DOHH2 (cell line): ENCODE measurements around the gene TMEM147.

Experiments
- H3F3A ChIP-seq: fragments of 200-600 bp; sonication (generic), shearing (Covaris generic); 2 replicates; pipeline ENCODE4 v1.6.0; 2016; ENCODE audit warnings: antibody characterized with exemption, mild to moderate bottlenecking; ENCODE audit not compliant: control insufficient read depth, insufficient read depth
- H3K27ac ChIP-seq: fragments of 200-600 bp; sonication (generic); 2 replicates; pipeline ENCODE4 v1.5.1; 2014; ENCODE audit warnings: low read depth, mild to moderate bottlenecking, low read length, moderate library complexity
- H3K27me3 ChIP-seq: fragments of 200-600 bp; sonication (generic); 2 replicates; pipeline ENCODE4 v1.6.1; 2014; ENCODE audit warnings: mild to moderate bottlenecking, low read length, mixed read lengths; ENCODE audit not compliant: control insufficient read depth
- H3K36me3 ChIP-seq: fragments of 200-600 bp; sonication (generic); 2 replicates; pipeline ENCODE4 v1.6.1; 2014; ENCODE audit warnings: mild to moderate bottlenecking, low read length, moderate library complexity, mixed read lengths; ENCODE audit not compliant: control insufficient read depth
- H3K4me1 ChIP-seq: fragments of 200-600 bp; sonication (generic); 2 replicates; pipeline ENCODE4 v1.6.1; 2014; ENCODE audit warnings: mild to moderate bottlenecking, low read length, mixed read lengths; ENCODE audit not compliant: control insufficient read depth
- H3K4me2 ChIP-seq: fragments of 200-600 bp; sonication (generic); 2 replicates; pipeline ENCODE4 v1.6.0; 2014; ENCODE audit warnings: mild to moderate bottlenecking, low read length, moderate library complexity
- H3K4me3 ChIP-seq: fragments of 200-600 bp; sonication (generic); 2 replicates; pipeline ENCODE4 v1.5.1; 2014; ENCODE audit warnings: mild to moderate bottlenecking, low read length, mixed read lengths
- H3K79me2 ChIP-seq: fragments of 200-600 bp; sonication (generic); 2 replicates; pipeline ENCODE4 v1.6.1; 2014; ENCODE audit warnings: mild to moderate bottlenecking, low read length, mixed read lengths; ENCODE audit not compliant: control insufficient read depth
- H3K9me2 ChIP-seq: fragments of 200-600 bp; sonication (generic); replicated peaks from 2 replicates; pipeline ENCODE4 v1.6.1; 2014; ENCODE audit warnings: mild to moderate bottlenecking, low read length, mixed read lengths; ENCODE audit not compliant: control insufficient read depth
- H3K9me3 ChIP-seq: fragments of 200-600 bp; sonication (generic); 2 replicates; pipeline ENCODE4 v1.6.1; 2014; ENCODE audit warnings: antibody characterized with exemption, low read length, mixed read lengths; ENCODE audit not compliant: control insufficient read depth, insufficient read depth
- H4K20me1 ChIP-seq: fragments of 200-600 bp; sonication (generic); 2 replicates; pipeline ENCODE4 v1.6.0; 2014; ENCODE audit warnings: low read depth, mild to moderate bottlenecking, antibody characterized with exemption, low read length, moderate library complexity; ENCODE audit not compliant: control insufficient read depth, insufficient read depth
- EZH2phosphoT487 ChIP-seq: fragments of 200-600 bp; sonication (generic); IDR thresholded peaks from 2 replicates; pipeline ENCODE4 v1.6.1; 2017; ENCODE audit warnings: borderline replicate concordance, mild to moderate bottlenecking, antibody characterized with exemption, low read length, moderate library complexity, mixed read lengths
- TF ChIP-seq, protein P1 (sequence below): fragments of 200-600 bp; sonication (generic); IDR thresholded peaks from one replicate; pipeline ENCODE4 v1.5.1; 2014; ENCODE audit warnings: antibody characterized with exemption, mild to moderate bottlenecking, low read depth, low read length; ENCODE audit not compliant: poor library complexity, severe bottlenecking

Gene TMEM147

DNA sequence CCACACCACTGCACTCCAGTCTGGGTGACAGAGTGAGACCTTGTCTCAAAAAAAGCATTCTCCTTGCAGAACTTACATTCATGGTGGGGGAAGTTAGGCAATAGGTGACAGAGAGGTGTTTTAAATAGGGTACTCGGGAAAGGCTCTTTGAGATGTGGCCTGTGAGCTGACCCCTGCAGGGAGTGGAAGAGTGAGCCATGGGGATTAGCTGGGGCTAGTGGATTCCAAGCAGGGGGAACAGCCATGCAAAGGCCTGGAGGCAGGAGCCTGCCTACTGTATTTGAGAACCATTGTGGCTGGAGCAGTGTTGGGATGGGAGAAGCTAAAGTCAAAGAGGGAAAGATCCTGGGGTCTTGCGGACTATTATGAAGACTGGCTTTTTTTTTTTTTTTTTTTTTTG is 28.1 kb upstream of the TMEM147 start:
- H3K27me3 ChIP-seq = peaks cover 11% of the 10 kb centered on the region; the same call in 1 of the 2 replicates
- no peaks in the 10 kb centered on the region for H4K20me1 ChIP-seq
- no peak overlapping the region for H3K4me3 ChIP-seq
- no peaks in the 10 kb centered on the region for H3K9me3 ChIP-seq
- no peak overlapping the region for H3K4me2 ChIP-seq
- H3F3A ChIP-seq = no peaks in the 10 kb centered on the region
- no peaks in the 10 kb centered on the region for H3K79me2 ChIP-seq
- H3K36me3 ChIP-seq = no peaks in the 10 kb centered on the region
- TF ChIP-seq, protein P1, sequence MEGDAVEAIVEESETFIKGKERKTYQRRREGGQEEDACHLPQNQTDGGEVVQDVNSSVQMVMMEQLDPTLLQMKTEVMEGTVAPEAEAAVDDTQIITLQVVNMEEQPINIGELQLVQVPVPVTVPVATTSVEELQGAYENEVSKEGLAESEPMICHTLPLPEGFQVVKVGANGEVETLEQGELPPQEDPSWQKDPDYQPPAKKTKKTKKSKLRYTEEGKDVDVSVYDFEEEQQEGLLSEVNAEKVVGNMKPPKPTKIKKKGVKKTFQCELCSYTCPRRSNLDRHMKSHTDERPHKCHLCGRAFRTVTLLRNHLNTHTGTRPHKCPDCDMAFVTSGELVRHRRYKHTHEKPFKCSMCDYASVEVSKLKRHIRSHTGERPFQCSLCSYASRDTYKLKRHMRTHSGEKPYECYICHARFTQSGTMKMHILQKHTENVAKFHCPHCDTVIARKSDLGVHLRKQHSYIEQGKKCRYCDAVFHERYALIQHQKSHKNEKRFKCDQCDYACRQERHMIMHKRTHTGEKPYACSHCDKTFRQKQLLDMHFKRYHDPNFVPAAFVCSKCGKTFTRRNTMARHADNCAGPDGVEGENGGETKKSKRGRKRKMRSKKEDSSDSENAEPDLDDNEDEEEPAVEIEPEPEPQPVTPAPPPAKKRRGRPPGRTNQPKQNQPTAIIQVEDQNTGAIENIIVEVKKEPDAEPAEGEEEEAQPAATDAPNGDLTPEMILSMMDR = no peak
- TF ChIP-seq EZH2phosphoT487 = no peak
- H3K4me1 ChIP-seq = no peaks in the 10 kb centered on the region
- H3K9me2 ChIP-seq = no peaks in the 10 kb centered on the region
- no peak overlapping the region for H3K27ac ChIP-seq

DNA sequence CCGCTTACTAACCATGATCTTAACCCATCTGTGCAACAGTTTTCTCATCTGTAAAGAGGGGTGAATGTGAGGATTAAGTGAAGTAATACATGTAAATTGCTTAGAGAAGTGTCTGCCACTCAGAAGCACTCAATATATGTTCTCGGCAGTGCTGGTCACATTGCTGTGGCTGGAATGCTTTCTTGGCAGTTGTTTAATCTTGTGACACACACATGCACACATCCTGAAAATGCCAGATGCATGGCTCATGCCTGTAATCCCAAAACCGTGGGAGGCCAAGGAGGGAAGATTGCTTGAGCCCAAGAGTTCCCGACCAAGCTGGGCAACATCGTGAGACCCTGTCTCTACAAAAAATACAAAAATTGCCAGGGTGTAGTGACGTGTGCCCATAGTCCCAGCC is 27.1 kb upstream of the TMEM147 start:
- Histone ChIP-seq H3K4me2 (no peak overlapping the region), H3K36me3 (no peaks in the 10 kb centered on the region), H3K27me3 (peaks cover 7% of the 10 kb centered on the region; the same call in 1 of the 2 replicates), H3K4me3 (no peak overlapping the region), H3K9me2 (no peaks in the 10 kb centered on the region), H3F3A (no peaks in the 10 kb centered on the region), H3K4me1 (no peaks in the 10 kb centered on the region), H3K27ac (no peak overlapping the region), H4K20me1 (no peaks in the 10 kb centered on the region), H3K79me2 (no peaks in the 10 kb centered on the region), H3K9me3 (no peaks in the 10 kb centered on the region)
- TF ChIP-seq EZH2phosphoT487 = no peak
- TF ChIP-seq, protein P1 = no peak

DNA sequence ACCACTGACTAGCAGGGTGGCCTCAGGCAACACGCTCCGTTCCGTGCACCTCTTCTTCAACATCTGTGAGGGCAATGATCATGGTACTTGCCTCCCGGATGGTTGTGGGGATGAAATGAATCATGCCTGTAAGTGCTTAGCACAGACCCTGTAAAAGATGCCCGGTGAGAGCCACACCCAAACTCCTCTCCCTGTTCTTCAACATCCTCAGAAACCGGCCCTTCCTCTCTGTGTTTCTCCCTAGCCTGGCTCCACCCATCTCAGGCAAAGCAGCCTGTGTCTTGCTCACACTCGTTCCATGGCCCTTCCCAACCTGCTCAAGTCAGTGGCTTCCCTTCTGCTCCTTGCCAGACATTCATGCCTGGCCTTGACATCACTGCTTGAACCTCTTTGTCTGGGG is 26.1 kb upstream of the TMEM147 start:
- H4K20me1 ChIP-seq = no peaks in the 10 kb centered on the region
- TF ChIP-seq, protein P1 = no peak
- TF ChIP-seq EZH2phosphoT487 = no peak
- no peak overlapping the region for H3K4me3 ChIP-seq
- no peak overlapping the region for H3K27ac ChIP-seq
- H3K36me3 ChIP-seq = no peaks in the 10 kb centered on the region
- H3K27me3 ChIP-seq = peaks cover 4% of the 10 kb centered on the region; the same call in 1 of the 2 replicates
- H3K9me2 ChIP-seq = no peaks in the 10 kb centered on the region
- H3F3A ChIP-seq = no peaks in the 10 kb centered on the region
- H3K79me2 ChIP-seq = no peaks in the 10 kb centered on the region
- no peaks in the 10 kb centered on the region for H3K9me3 ChIP-seq
- no peaks in the 10 kb centered on the region for H3K4me1 ChIP-seq
- no peak overlapping the region for H3K4me2 ChIP-seq
